ENCODE results near the gene KRTAP4-5. TPM values are rescaled to one million over a fixed set of nuclear protein-coding genes. Genes with fewer than 3 reads are reported as not detected.
"Not testable (repeated sequence)": the region's sequence is repeated elsewhere in the genome, so short reads cannot be mapped to it uniquely, and the experiment has no call there.

KRTAP4-5 gene
- total RNA-seq, 1 donor from 2014 or later: not detected

- TF ChIP-seq, protein P1, sequence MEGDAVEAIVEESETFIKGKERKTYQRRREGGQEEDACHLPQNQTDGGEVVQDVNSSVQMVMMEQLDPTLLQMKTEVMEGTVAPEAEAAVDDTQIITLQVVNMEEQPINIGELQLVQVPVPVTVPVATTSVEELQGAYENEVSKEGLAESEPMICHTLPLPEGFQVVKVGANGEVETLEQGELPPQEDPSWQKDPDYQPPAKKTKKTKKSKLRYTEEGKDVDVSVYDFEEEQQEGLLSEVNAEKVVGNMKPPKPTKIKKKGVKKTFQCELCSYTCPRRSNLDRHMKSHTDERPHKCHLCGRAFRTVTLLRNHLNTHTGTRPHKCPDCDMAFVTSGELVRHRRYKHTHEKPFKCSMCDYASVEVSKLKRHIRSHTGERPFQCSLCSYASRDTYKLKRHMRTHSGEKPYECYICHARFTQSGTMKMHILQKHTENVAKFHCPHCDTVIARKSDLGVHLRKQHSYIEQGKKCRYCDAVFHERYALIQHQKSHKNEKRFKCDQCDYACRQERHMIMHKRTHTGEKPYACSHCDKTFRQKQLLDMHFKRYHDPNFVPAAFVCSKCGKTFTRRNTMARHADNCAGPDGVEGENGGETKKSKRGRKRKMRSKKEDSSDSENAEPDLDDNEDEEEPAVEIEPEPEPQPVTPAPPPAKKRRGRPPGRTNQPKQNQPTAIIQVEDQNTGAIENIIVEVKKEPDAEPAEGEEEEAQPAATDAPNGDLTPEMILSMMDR (IDR thresholded peaks at IDR 0.05; ENCODE audit: unreplicated experiment): no peak
- peaks cover 12% of the 10 kb centered on the region for H3K9me3 Mint-ChIP-seq (ENCODE audit: low read depth)
Measured at GRCh38 chr17:41107941-41108450, 41.6 kb downstream of the KRTAP4-5 start.

GRCh38 chr17:41105347-41105746, 44.3 kb downstream of the KRTAP4-5 start, which contains the start of gene KRTAP4-9:
KRTAP4-9 (plus strand) TSS chr17:41105389; CDS start chr17:41105389, 0 bp downstream.
- not testable (repeated sequence) for H3K4me3 Mint-ChIP-seq (ENCODE audit: low read depth); H3K27me3 Mint-ChIP-seq; H3K36me3 Mint-ChIP-seq (ENCODE audit: insufficient read depth); H3K4me1 Mint-ChIP-seq (ENCODE audit: low read depth); H3K9me3 Mint-ChIP-seq (ENCODE audit: low read depth); H3K27ac Mint-ChIP-seq; DNase-seq (ENCODE audit: low spot score, unreplicated experiment)

More at GRCh38 chr17:41107941-41108450, 41.6 kb downstream of the KRTAP4-5 start:
- Mint-ChIP-seq H3K27ac (no peak overlapping the region), H3K4me3 (ENCODE audit: low read depth) (no peak overlapping the region), H3K4me1 (ENCODE audit: low read depth) (peaks cover 6% of the 10 kb centered on the region), H3K27me3 (peaks cover 5% of the 10 kb centered on the region), H3K36me3 (ENCODE audit: insufficient read depth) (no peaks in the 10 kb centered on the region)
- DNase-seq (ENCODE audit: low spot score, unreplicated experiment): no peak

GRCh38 chr17:41104386-41105038, 45.1 kb downstream of the KRTAP4-5 start:
- H3K36me3 Mint-ChIP-seq (ENCODE audit: insufficient read depth); H3K9me3 Mint-ChIP-seq (ENCODE audit: low read depth); H3K4me3 Mint-ChIP-seq (ENCODE audit: low read depth); H3K27ac Mint-ChIP-seq; H3K4me1 Mint-ChIP-seq (ENCODE audit: low read depth); DNase-seq (ENCODE audit: low spot score, unreplicated experiment); H3K27me3 Mint-ChIP-seq: not testable (repeated sequence)

DNA sequence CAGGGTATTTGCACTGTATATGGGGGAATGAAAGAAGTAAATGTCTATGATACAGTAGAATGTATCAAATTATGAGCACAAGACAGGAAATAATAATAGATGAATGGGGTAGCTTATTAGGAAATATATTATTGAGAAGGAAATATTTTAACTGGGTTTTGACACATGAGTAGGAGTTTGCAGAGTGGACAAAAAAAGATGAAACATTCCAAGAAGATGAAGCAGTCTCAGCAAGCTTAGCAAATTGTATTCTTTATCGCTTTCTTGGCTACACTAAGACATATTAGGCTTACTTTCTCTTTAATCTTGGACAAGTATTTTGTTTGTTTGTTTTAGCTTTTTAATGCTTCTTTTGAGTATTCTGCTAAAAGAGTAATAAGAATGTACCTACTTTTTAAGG, 45.7 kb downstream of the KRTAP4-5 start:
- no peak overlapping the region for H3K4me3 Mint-ChIP-seq (ENCODE audit: low read depth)
- no peak overlapping the region for H3K27ac Mint-ChIP-seq
- no peaks in the 10 kb centered on the region for H3K36me3 Mint-ChIP-seq (ENCODE audit: insufficient read depth)
- TF ChIP-seq, protein P1 (IDR thresholded peaks at IDR 0.05; ENCODE audit: unreplicated experiment): no peak
- peaks cover 6% of the 10 kb centered on the region for H3K4me1 Mint-ChIP-seq (ENCODE audit: low read depth)
- H3K9me3 Mint-ChIP-seq (ENCODE audit: low read depth): peaks cover 4% of the 10 kb centered on the region
- H3K27me3 Mint-ChIP-seq: peaks cover 8% of the 10 kb centered on the region
- DNase-seq (ENCODE audit: low spot score, unreplicated experiment): no peak

- Mint-ChIP-seq H3K36me3 (ENCODE audit: insufficient read depth) (no peaks in the 10 kb centered on the region), H3K4me3 (ENCODE audit: low read depth) (no peak within 1 kb of the TSS), H3K27me3 (peaks cover 13% of the 10 kb centered on the region), H3K9me3 (ENCODE audit: low read depth) (no peaks in the 10 kb centered on the region), H3K4me1 (ENCODE audit: low read depth) (peaks cover 1% of the 10 kb centered on the region), H3K27ac (no peak within 1 kb of the TSS)
- TF ChIP-seq, protein P1 (IDR thresholded peaks at IDR 0.05; ENCODE audit: unreplicated experiment): no peak
- DNase-seq (ENCODE audit: low spot score, unreplicated experiment): no peak
Measured at GRCh38 chr17:41101586-41102259, 47.9 kb downstream of the KRTAP4-5 start, which contains the start of gene KRTAP4-16. KRTAP4-16 (minus strand) TSS chr17:41102209; CDS start chr17:41102209, 0 bp downstream.

GRCh38 chr17:41099682-41100480, 49.7 kb downstream of the KRTAP4-5 start:
- not testable (repeated sequence) for H3K36me3 Mint-ChIP-seq (ENCODE audit: insufficient read depth); H3K4me3 Mint-ChIP-seq (ENCODE audit: low read depth); H3K27me3 Mint-ChIP-seq; DNase-seq (ENCODE audit: low spot score, unreplicated experiment); H3K9me3 Mint-ChIP-seq (ENCODE audit: low read depth); H3K27ac Mint-ChIP-seq
- H3K4me1 Mint-ChIP-seq (ENCODE audit: low read depth): peaks cover 14% of the 10 kb centered on the region

Other genes starting within 250 kb of the KRTAP4-5 start
- gene KRT23, start 212.2 kb downstream of the KRTAP4-5 start, total RNA-seq: 2.1 and 3.8 TPM in 2 replicates
- not detected in 2 replicates for gene KRT39, start 182.9 kb downstream of the KRTAP4-5 start, total RNA-seq
- 0.13 TPM in 1 of 2 replicates, not detected in the other for gene KRT40, start 165.5 kb downstream of the KRTAP4-5 start, total RNA-seq
- gene KRTAP3-3, start 155.7 kb downstream of the KRTAP4-5 start, total RNA-seq: not detected in 2 replicates
- not detected in 2 replicates for gene KRTAP3-2, start 149.9 kb downstream of the KRTAP4-5 start, total RNA-seq
- not detected in 2 replicates for gene KRTAP3-1, start 140.7 kb downstream of the KRTAP4-5 start, total RNA-seq
- not detected in 2 replicates for gene KRTAP1-5, start 122.6 kb downstream of the KRTAP4-5 start, total RNA-seq
- gene KRTAP1-4, start 119.6 kb downstream of the KRTAP4-5 start, total RNA-seq: not detected in 2 replicates
- gene KRTAP1-3, start 115.0 kb downstream of the KRTAP4-5 start, total RNA-seq: not detected in 2 replicates
- not detected in 2 replicates for gene KRTAP1-1, start 108.4 kb downstream of the KRTAP4-5 start, total RNA-seq
- not detected in 2 replicates for gene KRTAP2-1, start 102.5 kb downstream of the KRTAP4-5 start, total RNA-seq
- not detected in 2 replicates for gene KRTAP2-2, start 94.6 kb downstream of the KRTAP4-5 start, total RNA-seq
- gene KRTAP2-3, start 89.7 kb downstream of the KRTAP4-5 start, total RNA-seq: not detected in 2 replicates
- gene KRTAP2-4, start 83.9 kb downstream of the KRTAP4-5 start, total RNA-seq: not detected in 2 replicates
- not detected in 2 replicates for gene KRTAP4-7, start 65.7 kb downstream of the KRTAP4-5 start, total RNA-seq
- not detected in 2 replicates for gene KRTAP4-8, start 51.7 kb downstream of the KRTAP4-5 start, total RNA-seq
- not detected in 2 replicates for gene KRTAP4-16, start 47.6 kb downstream of the KRTAP4-5 start, total RNA-seq
- not detected in 2 replicates for gene KRTAP4-9, start 44.4 kb downstream of the KRTAP4-5 start, total RNA-seq
- not detected in 2 replicates for gene KRTAP4-11, start 31.5 kb downstream of the KRTAP4-5 start, total RNA-seq
- gene KRTAP4-12, start 25.6 kb downstream of the KRTAP4-5 start, total RNA-seq: not detected in 2 replicates
- not detected in 2 replicates for gene KRTAP4-6, start 9.3 kb downstream of the KRTAP4-5 start, total RNA-seq
- gene KRTAP4-4, start 10.9 kb upstream of the KRTAP4-5 start, total RNA-seq: not detected in 2 replicates
- not detected in 2 replicates for gene KRTAP4-3, start 18.4 kb upstream of the KRTAP4-5 start, total RNA-seq
- not detected in 2 replicates for gene KRTAP4-2, start 28.4 kb upstream of the KRTAP4-5 start, total RNA-seq
- not detected in 2 replicates for gene KRTAP4-1, start 35.1 kb upstream of the KRTAP4-5 start, total RNA-seq
- not detected in 2 replicates for gene KRTAP9-1, start 40.1 kb upstream of the KRTAP4-5 start, total RNA-seq
- not detected in 2 replicates for gene KRTAP9-2, start 76.8 kb upstream of the KRTAP4-5 start, total RNA-seq
- not detected in 2 replicates for gene KRTAP9-3, start 82.6 kb upstream of the KRTAP4-5 start, total RNA-seq
- gene KRTAP9-8, start 88.2 kb upstream of the KRTAP4-5 start, total RNA-seq: not detected in 2 replicates
- not detected in 2 replicates for gene KRTAP9-4, start 99.9 kb upstream of the KRTAP4-5 start, total RNA-seq
- gene KRTAP9-9, start 105.6 kb upstream of the KRTAP4-5 start, total RNA-seq: not detected in 2 replicates
- gene KRTAP9-6, start 115.6 kb upstream of the KRTAP4-5 start, total RNA-seq: not detected in 2 replicates
- gene KRTAP9-7, start 125.9 kb upstream of the KRTAP4-5 start, total RNA-seq: not detected in 2 replicates
- not detected in 2 replicates for gene KRTAP29-1, start 153.0 kb upstream of the KRTAP4-5 start, total RNA-seq
- not detected in 2 replicates for gene KRTAP16-1, start 159.5 kb upstream of the KRTAP4-5 start, total RNA-seq
- gene KRTAP17-1, start 165.9 kb upstream of the KRTAP4-5 start, total RNA-seq: not detected in 2 replicates
- not detected in 2 replicates for gene KRT33A, start 201.0 kb upstream of the KRTAP4-5 start, total RNA-seq
- gene KRT33B, start 220.0 kb upstream of the KRTAP4-5 start, total RNA-seq: not detected in 2 replicates
- gene KRT34, start 232.5 kb upstream of the KRTAP4-5 start, total RNA-seq: not detected in 2 replicates
- gene KRT31, start 247.8 kb upstream of the KRTAP4-5 start, total RNA-seq: not detected in 2 replicates

Measured in progenitor cell of endocrine pancreas (in vitro differentiated cells).